ENCODE data around the gene FOXO1.

Gene FOXO1

DNA sequence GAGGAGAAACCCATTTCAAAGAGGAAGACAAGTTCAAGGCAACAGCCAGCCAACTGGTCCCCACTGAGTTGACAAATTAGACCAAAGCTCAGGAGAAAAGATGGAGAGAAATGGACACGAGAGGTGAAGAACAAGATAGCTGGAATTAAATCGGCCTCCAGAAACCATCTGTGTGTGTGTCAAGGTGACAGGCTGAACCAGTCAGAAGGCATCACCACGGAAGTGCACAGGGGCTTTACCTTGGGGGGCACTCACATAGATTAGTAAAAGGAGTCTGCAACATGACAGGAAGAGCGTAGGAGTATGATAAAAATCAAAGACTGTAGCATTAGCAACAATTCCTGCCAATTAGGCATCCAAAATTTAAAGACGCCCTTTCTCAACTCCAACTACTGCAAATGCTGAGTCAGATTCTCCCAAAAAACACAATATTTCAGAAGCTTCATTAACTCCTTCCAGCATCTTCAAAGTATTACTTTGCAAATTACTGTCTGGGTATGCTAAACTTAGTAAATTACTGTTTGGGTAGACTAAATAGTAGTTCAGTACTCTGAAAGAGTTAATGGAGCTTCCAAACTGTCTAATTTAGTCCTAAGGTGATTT, 66.2 kb downstream of the FOXO1 start:
- H3K4me1 ChIP-seq (ENCODE audit: control insufficient read depth, low read length) = peaks cover 98% of the 10 kb centered on the region
- H3K9me2 ChIP-seq (replicated peaks; ENCODE audit: control insufficient read depth, low read length) = no peaks in the 10 kb centered on the region
- peak overlapping the region; percentile 85 for H3K4me2 ChIP-seq (ENCODE audit: low read length)
- H3K9me3 ChIP-seq (ENCODE audit: control insufficient read depth, insufficient read depth, low read length) = no peaks in the 10 kb centered on the region
- peak overlapping the region; percentile 99 for H3K27ac ChIP-seq (ENCODE audit: low read depth, low read length)
- peaks cover 37% of the 10 kb centered on the region for H3F3A ChIP-seq (ENCODE audit: control insufficient read depth, insufficient read depth)
- H3K79me2 ChIP-seq (ENCODE audit: control insufficient read depth, low read length) = peaks cover 100% of the 10 kb centered on the region
- TF ChIP-seq EZH2phosphoT487 (IDR thresholded peaks at IDR 0.05; ENCODE audit: borderline replicate concordance, low read length) = no peak
- TF ChIP-seq, protein P1, sequence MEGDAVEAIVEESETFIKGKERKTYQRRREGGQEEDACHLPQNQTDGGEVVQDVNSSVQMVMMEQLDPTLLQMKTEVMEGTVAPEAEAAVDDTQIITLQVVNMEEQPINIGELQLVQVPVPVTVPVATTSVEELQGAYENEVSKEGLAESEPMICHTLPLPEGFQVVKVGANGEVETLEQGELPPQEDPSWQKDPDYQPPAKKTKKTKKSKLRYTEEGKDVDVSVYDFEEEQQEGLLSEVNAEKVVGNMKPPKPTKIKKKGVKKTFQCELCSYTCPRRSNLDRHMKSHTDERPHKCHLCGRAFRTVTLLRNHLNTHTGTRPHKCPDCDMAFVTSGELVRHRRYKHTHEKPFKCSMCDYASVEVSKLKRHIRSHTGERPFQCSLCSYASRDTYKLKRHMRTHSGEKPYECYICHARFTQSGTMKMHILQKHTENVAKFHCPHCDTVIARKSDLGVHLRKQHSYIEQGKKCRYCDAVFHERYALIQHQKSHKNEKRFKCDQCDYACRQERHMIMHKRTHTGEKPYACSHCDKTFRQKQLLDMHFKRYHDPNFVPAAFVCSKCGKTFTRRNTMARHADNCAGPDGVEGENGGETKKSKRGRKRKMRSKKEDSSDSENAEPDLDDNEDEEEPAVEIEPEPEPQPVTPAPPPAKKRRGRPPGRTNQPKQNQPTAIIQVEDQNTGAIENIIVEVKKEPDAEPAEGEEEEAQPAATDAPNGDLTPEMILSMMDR (IDR thresholded peaks at IDR 0.05; ENCODE audit: low read depth, low read length, poor library complexity, severe bottlenecking) = no peak
- H3K4me3 ChIP-seq (ENCODE audit: low read length) = peak overlapping the region; percentile 69
- H3K27me3 ChIP-seq (ENCODE audit: control insufficient read depth, low read length) = no peaks in the 10 kb centered on the region
- peaks cover 4% of the 10 kb centered on the region for H4K20me1 ChIP-seq (ENCODE audit: control insufficient read depth, insufficient read depth, low read depth, low read length)
- peaks cover 35% of the 10 kb centered on the region for H3K36me3 ChIP-seq (ENCODE audit: control insufficient read depth, low read length)

DNA sequence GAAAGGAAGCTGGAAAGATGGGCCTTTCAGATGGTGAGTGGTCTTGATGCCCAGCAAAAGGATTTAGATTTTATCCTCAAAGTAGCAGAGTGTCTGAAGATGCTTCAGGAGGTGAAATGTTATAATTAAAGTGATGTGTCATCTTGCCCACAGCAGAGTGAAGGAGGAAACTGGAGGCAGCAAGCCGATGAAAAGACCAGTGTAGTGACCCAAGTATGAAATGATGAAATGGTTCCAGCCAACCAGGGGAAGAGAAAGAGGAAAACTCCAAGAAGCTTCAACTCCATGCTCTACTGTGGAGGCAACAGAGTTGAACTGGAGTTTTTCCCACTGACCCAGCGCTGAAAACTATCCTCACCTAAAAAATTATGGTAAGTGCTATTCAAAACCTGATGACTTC, 66.7 kb downstream of the FOXO1 start:
- H3K27ac ChIP-seq (ENCODE audit: low read depth, low read length) = peak overlapping the region; percentile 99
- H3K79me2 ChIP-seq (ENCODE audit: control insufficient read depth, low read length) = peaks cover 100% of the 10 kb centered on the region
- peaks cover 42% of the 10 kb centered on the region for H3F3A ChIP-seq (ENCODE audit: control insufficient read depth, insufficient read depth)
- no peaks in the 10 kb centered on the region for H3K9me2 ChIP-seq (replicated peaks; ENCODE audit: control insufficient read depth, low read length)
- TF ChIP-seq, protein P1 (IDR thresholded peaks at IDR 0.05; ENCODE audit: low read depth, low read length, poor library complexity, severe bottlenecking) = no peak
- TF ChIP-seq EZH2phosphoT487 (IDR thresholded peaks at IDR 0.05; ENCODE audit: borderline replicate concordance, low read length) = no peak
- H3K9me3 ChIP-seq (ENCODE audit: control insufficient read depth, insufficient read depth, low read length) = no peaks in the 10 kb centered on the region
- H3K36me3 ChIP-seq (ENCODE audit: control insufficient read depth, low read length) = peaks cover 37% of the 10 kb centered on the region
- peaks cover 100% of the 10 kb centered on the region for H3K4me1 ChIP-seq (ENCODE audit: control insufficient read depth, low read length)
- peak overlapping the region; percentile 85 for H3K4me2 ChIP-seq (ENCODE audit: low read length)
- no peaks in the 10 kb centered on the region for H3K27me3 ChIP-seq (ENCODE audit: control insufficient read depth, low read length)
- H3K4me3 ChIP-seq (ENCODE audit: low read length) = peak overlapping the region; percentile 69
- peaks cover 4% of the 10 kb centered on the region for H4K20me1 ChIP-seq (ENCODE audit: control insufficient read depth, insufficient read depth, low read depth, low read length)

DNA sequence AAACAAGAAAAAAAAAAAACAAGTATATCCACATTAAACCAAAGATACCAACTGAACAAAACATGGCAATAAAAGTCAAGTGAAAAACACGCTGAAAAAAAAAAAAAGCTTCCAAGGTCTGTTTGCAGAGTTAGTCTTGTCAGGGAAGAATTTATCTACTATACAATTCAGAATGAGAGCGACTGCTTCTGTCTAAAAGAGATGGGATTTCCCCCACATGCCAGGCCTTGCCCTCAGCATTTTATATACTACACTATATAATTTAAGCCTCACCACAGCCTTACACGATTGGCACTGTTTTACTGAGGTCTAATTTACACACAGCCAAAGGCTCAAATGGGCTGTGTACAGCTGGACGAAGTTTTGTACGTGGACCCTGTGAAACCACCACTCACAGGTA, 67.3 kb downstream of the FOXO1 start:
- Histone ChIP-seq H3K27ac (ENCODE audit: low read depth, low read length) (peak overlapping the region; percentile 99), H3K36me3 (ENCODE audit: control insufficient read depth, low read length) (peaks cover 37% of the 10 kb centered on the region), H3K4me3 (ENCODE audit: low read length) (peak overlapping the region; percentile 69), H3K9me2 (replicated peaks; ENCODE audit: control insufficient read depth, low read length) (no peaks in the 10 kb centered on the region), H3K4me2 (ENCODE audit: low read length) (peak overlapping the region; percentile 85), H3K9me3 (ENCODE audit: control insufficient read depth, insufficient read depth, low read length) (no peaks in the 10 kb centered on the region), H3F3A (ENCODE audit: control insufficient read depth, insufficient read depth) (peaks cover 47% of the 10 kb centered on the region), H3K4me1 (ENCODE audit: control insufficient read depth, low read length) (peaks cover 100% of the 10 kb centered on the region), H3K27me3 (ENCODE audit: control insufficient read depth, low read length) (no peaks in the 10 kb centered on the region), H4K20me1 (ENCODE audit: control insufficient read depth, insufficient read depth, low read depth, low read length) (peaks cover 4% of the 10 kb centered on the region), H3K79me2 (ENCODE audit: control insufficient read depth, low read length) (peaks cover 100% of the 10 kb centered on the region)
- no peak for TF ChIP-seq EZH2phosphoT487 (IDR thresholded peaks at IDR 0.05; ENCODE audit: borderline replicate concordance, low read length)
- TF ChIP-seq, protein P1 (IDR thresholded peaks at IDR 0.05; ENCODE audit: low read depth, low read length, poor library complexity, severe bottlenecking) = no peak
